Lung (tissue), 12 donors: ENCODE measurements around the gene DOCK1. TPM values are rescaled to one million over a fixed set of nuclear protein-coding genes. Genes with fewer than 3 reads are reported as not detected.

Source experiments
- ATAC-seq: fragments of 200-7000 bp; cut with Tn5 transposase; one replicate; pipeline ENCODE4 v1.9.1; 2020; ENCODE audit warnings: moderate number of reproducible peaks; ENCODE audit not compliant: insufficient read depth, low FRiP score
- DNase-seq, 3 donors: peaks; one replicate each; pipeline ENCODE4 v3.0.0-alpha.2; 2013 to 2017
- H3K27ac ChIP-seq, 2 donors: one replicate each; pipeline ENCODE4 v1.5.1; 2013; ENCODE audit warnings: mild to moderate bottlenecking in 2 of 2, moderate library complexity in 2 of 2, control low read depth in 1 of 2, inconsistent platforms in 1 of 2, low read depth in 1 of 2, low read length in 1 of 2
- H3K27me3 ChIP-seq, 3 donors: one replicate each; pipeline ENCODE4 v1.5.1; 2013; ENCODE audit warnings: low read length in 2 of 3; ENCODE audit not compliant: control insufficient read depth in 3 of 3, insufficient read depth in 3 of 3
- H3K36me3 ChIP-seq, 4 donors: one replicate each; pipeline ENCODE4 v1.5.1; 2013; ENCODE audit warnings: low read length in 4 of 4, mild to moderate bottlenecking in 1 of 4, moderate library complexity in 1 of 4; ENCODE audit not compliant: control insufficient read depth in 4 of 4, insufficient read depth in 4 of 4
- H3K4me1 ChIP-seq, 5 donors: one replicate each; pipeline ENCODE4 v1.5.1; 2013; ENCODE audit warnings: low read length in 5 of 5, mild to moderate bottlenecking in 2 of 5, moderate library complexity in 1 of 5; ENCODE audit not compliant: control insufficient read depth in 5 of 5, insufficient read depth in 5 of 5
- H3K4me3 ChIP-seq: one replicate; pipeline ENCODE4 v1.5.1; 2013; ENCODE audit warnings: mild to moderate bottlenecking, control low read depth, moderate library complexity
- H3K9ac ChIP-seq, 2 donors: one replicate each; pipeline ENCODE4 v1.5.1; 2013; ENCODE audit warnings: low read length in 2 of 2, control low read depth in 1 of 2; ENCODE audit not compliant: insufficient read depth in 1 of 2
- H3K9me3 ChIP-seq, 4 donors: one replicate each; pipeline ENCODE4 v1.5.1; 2013; ENCODE audit warnings: low read length in 3 of 4, mild to moderate bottlenecking in 1 of 4, moderate library complexity in 1 of 4; ENCODE audit not compliant: control insufficient read depth in 4 of 4, insufficient read depth in 3 of 4
- CTCF ChIP-seq: IDR thresholded peaks from 2 replicates; pipeline ENCODE4 v1.5.1; 2012; ENCODE audit warnings: mild to moderate bottlenecking; ENCODE audit errors: control extremely low read depth, extremely low read depth
- WGBS, 2 donors: extraction: QIAGEN DNeasy Blood & Tissue Kit; methylation state at CpG; one replicate each; pipeline ENCODE4 v1.1.7; 2013; 5-methylcytosine and 5-hydroxymethylcytosine counted together
- polyA plus RNA-seq, 2 donors: library from polyadenylated mRNA; stranded (reverse); fragments of 200-250 nt; gene quantifications; one replicate each; pipeline ENCODE4 v1.2.1, GENCODE V29; 2013
- total RNA-seq, 2 donors: library from RNA; depleted of rRNA in 1 of 2; stranded (reverse); fragments of >200 nt in 1 of 2; gene quantifications; one replicate each; pipeline ENCODE4 v1.2.1, GENCODE V29; 2014 to 2021
- donor health status: control.
- donor health status: control.
- donor health status: Bipolar disorder and iron deficiency.
- donor health status: healthy.
- donor health status: DM: yes; HTN: yes; CAD: no.

The DOCK1 gene
- total and polyA plus RNA-seq, 4 donors = 11.2 to 102 (median 30.5) TPM

- peaks cover 0 to 18% (median 5%) of the 10 kb centered on the region in 4 donors for H3K36me3 ChIP-seq
- 55 to 75% methylated on average over 10 of the region's 10 CpGs for WGBS, 2 donors
- DNase-seq = no peak
- no peak overlapping the region for H3K4me3 ChIP-seq
- TF ChIP-seq CTCF = no peak
- H3K27ac ChIP-seq = no peak overlapping the region
- H3K9me3 ChIP-seq = no peaks in the 10 kb centered on the region
- H3K9ac ChIP-seq = no peak overlapping the region
- H3K27me3 ChIP-seq = no peaks in the 10 kb centered on the region
- no peaks in the 10 kb centered on the region for H3K4me1 ChIP-seq
- ATAC-seq = no peak
These were observed 176.7 kb downstream of the DOCK1 start for GRCh38 chr10:127081851-127082345.

- Histone ChIP-seq H3K9me3 (no peaks in the 10 kb centered on the region), H3K27ac (no peak overlapping the region), H3K4me1 (no peaks in the 10 kb centered on the region), H3K27me3 (no peaks in the 10 kb centered on the region), H3K9ac (no peak overlapping the region), H3K4me3 (no peak overlapping the region), H3K36me3 (peaks cover 0 to 15% (median 4%) of the 10 kb centered on the region in 4 donors)
- WGBS, 2 donors = 71 to 95% methylated on average over 4 of the region's 4 CpGs
- TF ChIP-seq CTCF = no peak
- DNase-seq (no peak), ATAC-seq (no peak)
These were observed 177.4 kb downstream of the DOCK1 start for GRCh38 chr10:127082651-127083050.

GRCh38 chr10:127085957-127086356, 180.7 kb downstream of the DOCK1 start:
- TF ChIP-seq CTCF = no peak
- Histone ChIP-seq H3K27me3 (no peaks in the 10 kb centered on the region), H3K9me3 (peaks cover 0 to 1% (median 0%) of the 10 kb centered on the region in 4 donors), H3K27ac (no peak overlapping the region), H3K4me3 (no peak overlapping the region), H3K4me1 (no peaks in the 10 kb centered on the region), H3K36me3 (peaks cover 0 to 16% (median 2%) of the 10 kb centered on the region in 4 donors), H3K9ac (no peak overlapping the region)
- 71 to 92% methylated on average over 5 of the region's 5 CpGs for WGBS, 2 donors
- DNase-seq = no peak
- no peak for ATAC-seq

- H3K4me1 ChIP-seq = no peaks in the 10 kb centered on the region
- peaks cover 0 to 1% (median 0%) of the 10 kb centered on the region in 4 donors for H3K9me3 ChIP-seq
- ATAC-seq (no peak), DNase-seq (no peak)
- H3K36me3 ChIP-seq = peaks cover 0 to 11% (median 5%) of the 10 kb centered on the region in 4 donors
- 93 to 95% methylated on average over 10 of the region's 10 CpGs for WGBS, 2 donors
- no peak for TF ChIP-seq CTCF
- no peaks in the 10 kb centered on the region for H3K27me3 ChIP-seq
- no peak overlapping the region for H3K9ac ChIP-seq
- no peak overlapping the region for H3K4me3 ChIP-seq
- H3K27ac ChIP-seq = no peak overlapping the region
These were observed 183.7 kb downstream of the DOCK1 start for GRCh38 chr10:127088908-127089307.
